Endometrial microvascular endothelial cells (primary cell): ENCODE data around the gene FAM114A1. TPM values are rescaled to one million over a fixed set of nuclear protein-coding genes. Genes with fewer than 3 reads are reported as not detected.
"Not testable (repeated sequence)": the region's sequence is repeated elsewhere in the genome, so short reads cannot be mapped to it uniquely, and the experiment has no call there.

ENCODE experiments used
- in situ Hi-C: cut with HindIII; loops from 2 replicates; pipeline ENCODE4 v1.10.0; 2017; ENCODE audit warnings: low sequenced_read_pairs, low pct_unique_long_range_greater_than_20kb; ENCODE audit errors: inconsistent ontology term
- total RNA-seq: library from RNA; depleted of rRNA; stranded (reverse); fragments of >200 nt; gene quantifications from one replicate; pipeline ENCODE4 v1.2.3, GENCODE V29; 2015; ENCODE audit errors: inconsistent ontology term

Gene FAM114A1
- total RNA-seq, 1 donor from 2014 or later = 115 TPM

DNA sequence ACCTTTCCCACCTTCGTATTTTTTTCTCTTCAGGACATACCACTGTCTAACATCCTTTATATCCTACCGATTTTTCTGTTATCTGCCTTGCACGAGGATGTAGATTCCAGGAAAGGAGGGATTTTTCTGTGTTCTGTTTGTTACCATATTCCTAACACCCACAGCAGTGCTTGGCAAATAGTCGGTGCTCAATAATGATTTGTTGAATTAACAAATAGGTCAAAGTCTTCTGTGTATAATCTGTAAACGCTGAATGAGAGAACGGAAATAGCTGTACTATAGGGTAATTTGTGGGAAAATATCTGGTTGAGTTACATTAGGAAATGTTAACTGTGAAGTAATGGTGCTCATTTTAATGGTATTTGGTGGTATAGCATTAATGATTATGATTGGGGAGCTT is 83.1 kb downstream of the FAM114A1 start:
- in situ Hi-C loops = no loop called here

DNA sequence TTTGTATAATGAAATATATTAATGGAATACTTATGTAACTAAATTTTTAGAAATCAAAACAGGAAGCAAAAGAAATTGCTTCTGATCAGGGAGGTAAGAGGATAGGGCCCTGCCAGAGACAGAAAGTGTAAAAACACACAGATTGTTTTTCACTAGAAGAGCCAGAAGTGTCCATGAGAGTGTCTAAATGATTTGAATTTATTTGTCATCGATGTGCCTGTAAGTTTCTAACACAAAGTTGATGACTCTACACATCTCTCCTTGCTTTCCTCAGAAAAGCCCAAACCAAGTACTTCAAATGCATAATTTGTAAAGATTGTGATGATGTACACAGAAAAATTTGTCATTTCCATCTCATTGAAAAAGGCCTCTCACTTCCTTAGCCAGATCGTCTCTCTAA is 84.0 kb downstream of the FAM114A1 start:
- in situ Hi-C loops = no loop called here

GRCh38 chr4:38952017-38952416 is 84.4 kb downstream of the FAM114A1 start:
- in situ Hi-C loops = no loop called here

GRCh38 chr4:38954727-38955126 is 87.1 kb downstream of the FAM114A1 start:
- in situ Hi-C loops = no loop called here

GRCh38 chr4:38955957-38956356 is 88.4 kb downstream of the FAM114A1 start:
- in situ Hi-C loops = no loop called here

DNA sequence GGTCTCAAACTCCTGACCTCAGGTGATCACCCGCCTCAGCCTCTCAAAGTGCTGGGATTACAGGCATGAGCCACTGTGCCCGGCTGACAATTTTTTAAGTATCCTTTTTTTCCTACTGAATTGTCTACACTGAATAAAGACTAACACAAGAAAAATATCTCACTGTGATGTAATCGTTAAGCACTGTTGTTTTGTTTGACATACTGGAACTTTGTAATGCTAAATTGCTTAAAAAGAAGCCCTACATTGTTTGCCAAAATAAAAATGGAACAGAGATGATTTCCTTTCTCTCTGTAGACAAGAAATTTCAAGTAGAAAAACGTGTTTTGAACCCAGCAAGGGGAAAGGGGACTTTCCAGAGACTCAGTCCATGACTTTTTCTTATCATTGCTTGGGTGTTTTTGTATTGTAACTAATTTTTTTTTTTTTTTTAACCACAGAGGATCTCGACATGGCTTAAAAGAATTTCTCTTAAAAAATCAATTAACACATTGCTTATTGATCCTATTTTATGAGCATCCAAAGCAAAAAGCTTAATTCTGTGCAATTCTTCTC is 89.7 kb downstream of the FAM114A1 start:
- in situ Hi-C loops = no loop called here

- in situ Hi-C loops = no loop called here
Measured at GRCh38 chr4:38957893-38958292, 90.3 kb downstream of the FAM114A1 start.

GRCh38 chr4:38958453-38959190 is 91.0 kb downstream of the FAM114A1 start:
- in situ Hi-C loops = no loop called here

DNA sequence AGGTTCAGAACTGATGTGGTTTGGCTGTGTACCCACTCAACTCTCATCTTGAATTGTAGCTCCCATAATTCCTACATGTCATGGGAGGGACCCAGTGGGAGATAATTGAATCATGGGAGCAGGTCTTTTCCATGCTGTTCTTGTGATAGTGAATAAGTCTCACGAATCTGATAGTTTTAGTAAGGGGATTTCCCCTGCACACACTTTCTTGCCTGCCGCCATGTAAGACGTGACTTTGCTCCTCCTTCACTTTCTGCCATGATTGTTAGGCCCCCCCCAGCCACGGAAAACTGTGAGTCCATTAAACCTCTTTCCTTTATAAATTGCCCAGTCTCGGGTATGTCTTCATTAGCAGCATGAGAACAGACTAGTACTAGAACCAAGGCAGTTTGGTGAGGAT is 91.6 kb downstream of the FAM114A1 start:
- in situ Hi-C loops = not testable (repeated sequence)

GRCh38 chr4:38964942-38965775 is 97.6 kb downstream of the FAM114A1 start:
- in situ Hi-C loops = no loop called here

DNA sequence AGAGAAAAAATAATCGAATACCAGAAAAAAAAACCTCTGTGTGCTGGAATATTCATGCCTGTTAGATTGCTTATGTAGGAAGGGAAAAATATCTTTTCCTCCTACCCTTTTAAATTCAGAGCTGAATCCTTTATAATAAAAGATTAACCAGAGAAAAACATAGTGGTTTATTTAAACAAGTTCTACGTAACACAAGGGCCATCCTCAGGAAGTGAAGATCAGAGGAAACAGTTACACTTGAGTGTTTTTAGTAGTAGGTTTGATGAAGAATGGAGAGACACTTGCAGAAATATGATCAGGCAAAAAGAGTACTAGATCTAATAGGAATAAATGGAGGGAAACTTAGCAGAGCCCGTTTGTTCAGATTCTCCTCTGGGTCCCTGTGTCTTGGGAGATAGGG is 98.3 kb downstream of the FAM114A1 start:
- in situ Hi-C loops = no loop called here

- in situ Hi-C loops = no loop called here
Measured at GRCh38 chr4:38967260-38968095, 99.9 kb downstream of the FAM114A1 start.

GRCh38 chr4:38968668-38969067 is 101.1 kb downstream of the FAM114A1 start:
- in situ Hi-C loops = no loop called here

- in situ Hi-C loops = no loop called here
Measured at GRCh38 chr4:38976308-38976707, 108.7 kb downstream of the FAM114A1 start.

GRCh38 chr4:38979081-38979480 is 111.5 kb downstream of the FAM114A1 start:
- in situ Hi-C loops = no loop called here

GRCh38 chr4:38979511-38980230 is 112.1 kb downstream of the FAM114A1 start:
- in situ Hi-C loops = no loop called here

- in situ Hi-C loops = no loop called here
Measured at GRCh38 chr4:38980903-38981676, 113.5 kb downstream of the FAM114A1 start.
